WTC11 (cell line): ENCODE results near the gene C5orf63. TPM values are rescaled to one million over a fixed set of nuclear protein-coding genes. Genes with fewer than 3 reads are reported as not detected.

Experiments
- ATAC-seq: fragments of 200-7000 bp; cut with Tn5 transposase; 2 replicates; pipeline ENCODE4 v1.10.0; 2021; ENCODE audit warnings: mild to moderate bottlenecking, moderate library complexity
- CTCF ChIA-PET: fragments of 300-600 bp; sonication (Branson Sonifier 250); formaldehyde crosslinking; loops from one replicate; lab custom pipeline; 2021; ENCODE audit warnings: antibody characterized with exemption; lab: Charles Lee
- POLR2A ChIA-PET: fragments of 350-600 bp; sonication (Branson Sonifier 250); formaldehyde crosslinking; loops from one replicate; lab custom pipeline; 2021; ENCODE audit warnings: antibody characterized with exemption; lab: Charles Lee
- DNase-seq: peaks from one replicate; pipeline ENCODE4 v3.0.0; 2021; ENCODE audit warnings: low spot score
- H3K27ac Mint-ChIP-seq: 2 replicates; pipeline ENCODE4 v1.8.0; 2021; ENCODE audit warnings: mixed read lengths
- H3K27me3 Mint-ChIP-seq: 2 replicates; pipeline ENCODE4 v1.8.0; 2021; ENCODE audit warnings: low read depth, mild to moderate bottlenecking, moderate library complexity, mixed read lengths
- H3K36me3 Mint-ChIP-seq: 2 replicates; pipeline ENCODE4 v1.8.0; 2021; ENCODE audit warnings: mixed read lengths
- H3K4me1 Mint-ChIP-seq: 2 replicates; pipeline ENCODE4 v1.8.0; 2022; ENCODE audit warnings: mixed read lengths
- H3K4me3 Mint-ChIP-seq: 2 replicates; pipeline ENCODE4 v1.8.0; 2021; ENCODE audit warnings: mild to moderate bottlenecking, moderate library complexity, mixed read lengths
- H3K9me3 Mint-ChIP-seq: 2 replicates; pipeline ENCODE4 v1.8.0; 2021; ENCODE audit warnings: mixed read lengths
- AFF4 ChIP-seq: sonication (generic); formaldehyde crosslinking; IDR thresholded peaks from 2 replicates; pipeline ENCODE4 v1.8.1; 2023; ENCODE audit warnings: mild to moderate bottlenecking, missing genetic modification reagents, borderline replicate concordance
- ATF6 ChIP-seq: sonication (generic); formaldehyde crosslinking; IDR thresholded peaks from 2 replicates; pipeline ENCODE4 v1.8.1; 2023; ENCODE audit warnings: mild to moderate bottlenecking, missing genetic modification reagents
- CBFB ChIP-seq: sonication (generic); formaldehyde crosslinking; IDR thresholded peaks from 2 replicates; pipeline ENCODE4 v1.8.1; 2022; ENCODE audit warnings: mild to moderate bottlenecking, low read depth, missing genetic modification reagents
- E2F4 ChIP-seq: sonication (generic); formaldehyde crosslinking; IDR thresholded peaks from 2 replicates; pipeline ENCODE4 v1.8.1; 2022; ENCODE audit warnings: low read depth, mild to moderate bottlenecking, moderate library complexity, missing genetic modification reagents, borderline replicate concordance
- E2F5 ChIP-seq: sonication (generic); formaldehyde crosslinking; IDR thresholded peaks from 2 replicates; pipeline ENCODE4 v1.8.1; 2022; ENCODE audit warnings: mild to moderate bottlenecking, moderate library complexity, missing genetic modification reagents
- FOXJ3 ChIP-seq: sonication (generic); formaldehyde crosslinking; IDR thresholded peaks from 2 replicates; pipeline ENCODE4 v1.9.0; 2021; ENCODE audit warnings: missing genetic modification reagents, mild to moderate bottlenecking, borderline replicate concordance
- FOXP4 ChIP-seq: sonication (generic); formaldehyde crosslinking; IDR thresholded peaks from 2 replicates; pipeline ENCODE4 v1.8.0; 2022; ENCODE audit warnings: mild to moderate bottlenecking, missing genetic modification reagents
- NFYB ChIP-seq: sonication (generic); formaldehyde crosslinking; conservative IDR thresholded peaks from 2 replicates; pipeline ENCODE4 v1.8.0; 2022; ENCODE audit warnings: low read depth, missing genetic modification reagents
- NR2C2 ChIP-seq: sonication (generic); formaldehyde crosslinking; IDR thresholded peaks from 2 replicates; pipeline ENCODE4 v1.8.0; 2022; ENCODE audit warnings: mild to moderate bottlenecking, missing genetic modification reagents
- NR3C1 ChIP-seq: sonication (generic); formaldehyde crosslinking; conservative IDR thresholded peaks from 2 replicates; pipeline ENCODE4 v1.8.1; 2023; ENCODE audit warnings: low read depth, mild to moderate bottlenecking, missing genetic modification reagents
- TEAD4 ChIP-seq: sonication (generic); formaldehyde crosslinking; IDR thresholded peaks from 2 replicates; pipeline ENCODE4 v1.8.0; 2022; ENCODE audit warnings: mild to moderate bottlenecking, missing genetic modification reagents
- ZBTB43 ChIP-seq: sonication (generic); formaldehyde crosslinking; IDR thresholded peaks from 2 replicates; pipeline ENCODE4 v1.8.1; 2023; ENCODE audit warnings: mild to moderate bottlenecking, missing genetic modification reagents
- ZNF138 ChIP-seq: sonication (generic); formaldehyde crosslinking; conservative IDR thresholded peaks from 2 replicates; pipeline ENCODE4 v1.8.1; 2022; ENCODE audit warnings: mild to moderate bottlenecking, moderate library complexity, missing genetic modification reagents
- ZNF219 ChIP-seq: sonication (generic); formaldehyde crosslinking; IDR thresholded peaks from 2 replicates; pipeline ENCODE4 v1.8.0; 2023; ENCODE audit warnings: missing genetic modification reagents, mild to moderate bottlenecking, borderline replicate concordance
- ZNF416 ChIP-seq: fragments of 250-450 bp; sonication (Bioruptor Pico); IDR thresholded peaks from 2 replicates; pipeline ENCODE4 v1.9.0; 2021; ENCODE audit warnings: mild to moderate bottlenecking, inconsistent platforms
- ZNF532 ChIP-seq: fragments of 250-450 bp; sonication (Bioruptor Pico); IDR thresholded peaks from 2 replicates; pipeline ENCODE4 v1.9.0; 2021; ENCODE audit warnings: mild to moderate bottlenecking, borderline replicate concordance
- total RNA-seq: library from RNA; stranded (reverse); gene quantifications from 3 replicates; pipeline ENCODE4 v1.2.3, GENCODE V29; 2021

The C5orf63 gene
- total RNA-seq, 1 experiment from 2014 or later: 3.1 TPM

- POLR2A ChIA-PET: no interaction called here
- ATAC-seq: peak; percentile 51
- no peaks in the 10 kb centered on the region for H3K9me3 Mint-ChIP-seq
- TF ChIP-seq E2F5 (CRISPR knock-in tag) (no peak), TEAD4 (CRISPR knock-in tag) (no peak), E2F4 (CRISPR knock-in tag) (no peak), ZNF138 (CRISPR knock-in tag) (no peak), NR2C2 (CRISPR knock-in tag) (no peak), AFF4 (CRISPR knock-in tag) (no peak), ZNF416 (CRISPR knock-in tag) (no peak), ATF6 (no peak), NFYB (CRISPR knock-in tag) (no peak), FOXP4 (CRISPR knock-in tag) (no peak), CBFB (CRISPR knock-in tag) (no peak), ZBTB43 (CRISPR knock-in tag) (no peak), ZNF532 (CRISPR knock-in tag) (no peak), FOXJ3 (CRISPR knock-in tag) (no peak), ZNF219 (CRISPR knock-in tag) (no peak), NR3C1 (no peak)
- TF ChIP-seq, all 79 proteins: peak for 0
- peaks cover 6% of the 10 kb centered on the region for H3K27me3 Mint-ChIP-seq
- peaks cover 61% of the 10 kb centered on the region for H3K4me1 Mint-ChIP-seq
- CTCF ChIA-PET: no interaction called here
- no peak for DNase-seq
- H3K27ac Mint-ChIP-seq: peak overlapping the region; percentile 37; the same call in 1 of the 2 replicates
- H3K36me3 Mint-ChIP-seq: no peaks in the 10 kb centered on the region
- peak overlapping the region; percentile 7 for H3K4me3 Mint-ChIP-seq
Observed at GRCh38 chr5:127076315-127077129, 3.2 kb upstream of the C5orf63 start.
